ENCODE data around the gene GGA3.

Gene GGA3

DNA sequence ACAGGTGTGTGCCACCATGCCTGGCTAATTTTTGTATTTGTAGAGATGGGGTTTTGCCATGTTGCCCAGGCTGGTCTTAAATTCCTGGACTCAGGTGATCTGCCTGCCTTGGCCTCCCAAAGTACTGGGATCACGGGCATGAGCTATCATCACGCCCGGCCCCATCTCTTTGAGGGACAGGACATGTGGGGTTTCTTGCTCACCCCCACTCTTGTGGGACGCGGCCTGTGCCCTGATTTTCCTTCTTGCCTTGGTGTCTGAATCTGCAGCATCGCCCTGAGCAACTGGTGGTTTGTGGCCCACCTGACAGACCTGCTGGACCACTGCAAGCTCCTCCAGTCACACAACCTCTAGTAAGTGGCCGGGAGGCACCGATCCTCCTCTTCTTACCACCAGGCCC lies 30.3 kb downstream of the GGA3 start:
- DNase-seq (ENCODE audit: low read depth): no peak
- no peak overlapping the region for H3K4me3 ChIP-seq (ENCODE audit: low read depth, low read length)
- TF ChIP-seq, protein P1, sequence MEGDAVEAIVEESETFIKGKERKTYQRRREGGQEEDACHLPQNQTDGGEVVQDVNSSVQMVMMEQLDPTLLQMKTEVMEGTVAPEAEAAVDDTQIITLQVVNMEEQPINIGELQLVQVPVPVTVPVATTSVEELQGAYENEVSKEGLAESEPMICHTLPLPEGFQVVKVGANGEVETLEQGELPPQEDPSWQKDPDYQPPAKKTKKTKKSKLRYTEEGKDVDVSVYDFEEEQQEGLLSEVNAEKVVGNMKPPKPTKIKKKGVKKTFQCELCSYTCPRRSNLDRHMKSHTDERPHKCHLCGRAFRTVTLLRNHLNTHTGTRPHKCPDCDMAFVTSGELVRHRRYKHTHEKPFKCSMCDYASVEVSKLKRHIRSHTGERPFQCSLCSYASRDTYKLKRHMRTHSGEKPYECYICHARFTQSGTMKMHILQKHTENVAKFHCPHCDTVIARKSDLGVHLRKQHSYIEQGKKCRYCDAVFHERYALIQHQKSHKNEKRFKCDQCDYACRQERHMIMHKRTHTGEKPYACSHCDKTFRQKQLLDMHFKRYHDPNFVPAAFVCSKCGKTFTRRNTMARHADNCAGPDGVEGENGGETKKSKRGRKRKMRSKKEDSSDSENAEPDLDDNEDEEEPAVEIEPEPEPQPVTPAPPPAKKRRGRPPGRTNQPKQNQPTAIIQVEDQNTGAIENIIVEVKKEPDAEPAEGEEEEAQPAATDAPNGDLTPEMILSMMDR (IDR thresholded peaks at IDR 0.05; ENCODE audit: insufficient read depth, low read depth, low read length, missing control alignments): no peak

DNA sequence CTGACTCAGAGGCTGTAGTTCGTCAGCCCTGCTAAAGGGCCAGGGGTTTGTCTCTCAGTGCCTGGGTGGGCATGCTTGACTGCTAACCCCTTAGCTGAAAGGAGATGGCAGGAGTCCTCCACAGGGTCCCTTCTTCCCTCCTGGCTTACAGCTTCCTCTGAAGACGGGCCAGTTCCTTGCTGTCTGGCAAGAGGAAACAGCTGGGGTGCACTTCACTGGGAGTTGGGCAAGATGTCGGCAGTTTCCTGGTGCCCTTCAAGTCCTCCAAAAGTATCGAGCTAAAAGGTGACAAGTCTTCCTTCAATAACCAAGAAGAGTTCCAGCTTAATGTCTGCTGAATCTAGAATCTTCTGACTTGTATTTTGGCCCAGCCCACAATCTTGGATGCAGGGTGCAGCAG lies 32.6 kb downstream of the GGA3 start:
- TF ChIP-seq, protein P1 (IDR thresholded peaks at IDR 0.05; ENCODE audit: insufficient read depth, low read depth, low read length, missing control alignments): no peak
- DNase-seq (ENCODE audit: low read depth): no peak
- no peak overlapping the region for H3K4me3 ChIP-seq (ENCODE audit: low read depth, low read length)

DNA sequence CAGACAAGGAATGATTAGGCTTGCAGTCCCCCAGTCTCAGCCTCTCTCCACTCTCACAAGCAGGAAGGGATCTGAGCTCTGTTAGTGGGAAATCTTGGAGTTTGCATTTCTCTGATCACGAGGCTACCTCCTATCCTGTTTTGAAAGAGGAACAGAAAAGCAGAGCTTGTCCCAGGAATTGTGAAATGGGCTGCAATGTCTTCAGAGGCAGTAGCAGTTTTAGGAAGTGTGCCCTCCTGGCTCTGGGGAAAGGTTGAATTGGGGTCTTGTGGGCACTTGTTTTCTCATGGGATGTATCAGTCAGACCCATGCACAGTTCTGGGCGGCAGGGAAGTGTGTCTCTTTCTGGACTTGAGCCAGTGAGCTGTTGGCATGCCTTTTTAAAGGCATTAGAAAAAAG lies 33.1 kb downstream of the GGA3 start:
- no peak overlapping the region for H3K4me3 ChIP-seq (ENCODE audit: low read depth, low read length)
- no peak for DNase-seq (ENCODE audit: low read depth)
- TF ChIP-seq, protein P1 (IDR thresholded peaks at IDR 0.05; ENCODE audit: insufficient read depth, low read depth, low read length, missing control alignments): no peak

DNA sequence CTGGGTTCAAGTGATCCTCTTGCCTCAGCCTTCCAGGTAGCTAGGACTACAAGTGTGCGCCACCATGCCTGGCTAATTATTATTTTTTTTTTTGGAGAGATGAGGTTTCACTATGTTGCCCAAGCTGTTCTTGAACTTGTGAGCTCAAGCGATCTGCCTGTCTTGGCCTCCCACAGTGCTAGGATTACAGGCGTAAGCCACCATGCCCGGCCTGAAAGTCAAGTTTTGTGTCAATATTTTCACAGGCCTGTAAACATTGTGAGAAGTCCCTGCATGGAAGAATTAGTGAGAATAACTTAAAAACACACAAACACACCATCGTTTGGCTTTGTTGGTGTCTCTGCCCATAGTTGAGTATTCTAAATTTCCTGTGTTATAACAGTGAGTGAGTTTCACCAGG lies 33.7 kb downstream of the GGA3 start:
- DNase-seq (ENCODE audit: low read depth): no peak
- no peak overlapping the region for H3K4me3 ChIP-seq (ENCODE audit: low read depth, low read length)
- TF ChIP-seq, protein P1 (IDR thresholded peaks at IDR 0.05; ENCODE audit: insufficient read depth, low read depth, low read length, missing control alignments): no peak

DNA sequence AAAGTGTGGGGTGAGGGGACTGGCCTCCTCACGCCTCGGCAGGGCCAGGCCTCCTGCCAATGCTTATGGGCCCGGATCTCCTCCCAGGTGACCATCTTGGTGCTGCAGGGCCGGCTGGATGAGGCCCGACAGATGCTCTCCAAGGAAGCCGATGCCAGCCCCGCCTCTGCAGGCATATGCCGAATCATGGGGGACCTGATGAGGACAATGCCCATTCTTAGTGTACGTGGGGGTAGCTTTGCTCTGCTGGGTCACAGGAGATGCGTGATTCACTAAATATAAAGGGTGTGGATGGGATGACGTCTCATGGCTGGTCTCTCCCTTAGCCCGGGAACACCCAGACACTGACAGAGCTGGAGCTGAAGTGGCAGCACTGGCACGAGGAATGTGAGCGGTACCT lies 36.4 kb downstream of the GGA3 start:
- H3K4me3 ChIP-seq (ENCODE audit: low read depth, low read length): no peak overlapping the region
- TF ChIP-seq, protein P1 (IDR thresholded peaks at IDR 0.05; ENCODE audit: insufficient read depth, low read depth, low read length, missing control alignments): no peak
- no peak for DNase-seq (ENCODE audit: low read depth)

DNA sequence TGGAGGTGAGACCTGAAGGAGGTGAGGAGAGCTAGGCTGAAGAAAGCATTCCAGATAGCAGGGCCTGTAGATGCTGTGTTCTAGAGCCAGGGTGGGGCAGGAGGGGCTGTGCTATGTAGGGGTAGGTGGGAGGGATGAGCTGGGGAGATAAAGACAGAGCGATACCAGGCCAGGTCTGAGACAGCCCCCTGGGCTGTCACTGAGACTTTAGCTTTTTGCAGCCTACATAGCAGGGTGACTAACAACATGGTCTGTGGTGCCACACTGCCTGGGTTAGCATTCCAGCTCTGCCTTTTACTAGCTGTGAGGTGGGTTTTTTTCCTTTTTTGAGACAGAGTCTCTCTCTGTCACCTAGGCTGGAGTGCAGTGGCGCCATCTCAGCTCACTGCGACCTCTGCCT lies 41.6 kb downstream of the GGA3 start:
- no peak for DNase-seq (ENCODE audit: low read depth)
- TF ChIP-seq, protein P1 (IDR thresholded peaks at IDR 0.05; ENCODE audit: insufficient read depth, low read depth, low read length, missing control alignments): no peak
- no peak overlapping the region for H3K4me3 ChIP-seq (ENCODE audit: low read depth, low read length)

DNA sequence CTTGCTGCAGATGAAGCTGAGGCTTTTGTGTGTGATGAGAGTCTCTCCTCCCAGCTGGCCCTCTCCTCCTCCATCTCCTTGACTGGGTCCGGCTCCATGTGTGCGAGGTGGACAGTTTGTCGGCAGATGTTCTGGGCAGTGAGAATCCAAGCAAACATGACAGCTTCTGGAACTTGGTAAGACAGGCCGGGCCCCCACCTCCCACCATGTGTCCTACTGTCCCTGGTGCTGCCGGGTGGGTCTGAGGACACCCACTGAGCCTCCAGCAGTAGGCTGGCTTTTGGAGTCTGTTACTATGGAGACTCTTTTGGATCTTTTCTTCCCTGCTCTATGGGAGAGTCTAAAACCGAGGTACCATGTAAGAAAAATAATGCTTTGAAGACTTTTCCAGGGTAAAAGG lies 43.3 kb downstream of the GGA3 start:
- DNase-seq (ENCODE audit: low read depth): no peak
- H3K4me3 ChIP-seq (ENCODE audit: low read depth, low read length): no peak overlapping the region
- TF ChIP-seq, protein P1 (IDR thresholded peaks at IDR 0.05; ENCODE audit: insufficient read depth, low read depth, low read length, missing control alignments): no peak
